Hepatocyte (in vitro differentiated cells): ENCODE data around the gene DNM3. TPM values are rescaled to one million over a fixed set of nuclear protein-coding genes. Genes with fewer than 3 reads are reported as not detected.

Experiments
- DNase-seq: peaks from one replicate; pipeline ENCODE4 v3.0.0-alpha.2; 2016; ENCODE audit warnings: low spot score
- H2AFZ ChIP-seq: fragments of 200-600 bp; sonication (generic); 2 replicates; pipeline ENCODE4 v1.6.0; 2016; ENCODE audit warnings: antibody characterized with exemption, mild to moderate bottlenecking
- H3K27ac ChIP-seq: fragments of 200-600 bp; sonication (generic); 2 replicates; pipeline ENCODE4 v1.5.1; 2016; ENCODE audit warnings: mild to moderate bottlenecking
- H3K27me3 ChIP-seq: fragments of 200-600 bp; sonication (generic); 2 replicates; pipeline ENCODE4 v1.6.1; 2016
- H3K36me3 ChIP-seq: fragments of 200-600 bp; sonication (generic); replicated peaks from 2 replicates; pipeline ENCODE4 v1.5.1; 2016; ENCODE audit warnings: low read depth; ENCODE audit not compliant: insufficient read depth
- H3K4me1 ChIP-seq: fragments of 200-600 bp; sonication (generic); 2 replicates; pipeline ENCODE4 v1.5.1; 2016; ENCODE audit warnings: mild to moderate bottlenecking, moderate library complexity; ENCODE audit not compliant: insufficient read depth
- H3K4me2 ChIP-seq: fragments of 200-600 bp; sonication (generic); 2 replicates; pipeline ENCODE4 v1.6.0; 2016
- H3K4me3 ChIP-seq: fragments of 200-600 bp; sonication (generic); 2 replicates; pipeline ENCODE4 v1.5.1; 2016; ENCODE audit warnings: mild to moderate bottlenecking
- H3K79me2 ChIP-seq: fragments of 200-600 bp; sonication (generic); 2 replicates; pipeline ENCODE4 v1.6.0; 2017; ENCODE audit warnings: mild to moderate bottlenecking
- H3K9me2 ChIP-seq: fragments of 200-600 bp; sonication (generic); replicated peaks from 2 replicates; pipeline ENCODE4 v1.6.0; 2017; ENCODE audit warnings: mild to moderate bottlenecking; ENCODE audit not compliant: insufficient read depth
- H3K9me3 ChIP-seq: fragments of 200-600 bp; sonication (generic); 2 replicates; pipeline ENCODE4 v1.5.1; 2016; ENCODE audit warnings: low read depth, mild to moderate bottlenecking
- H4K20me1 ChIP-seq: fragments of 200-600 bp; sonication (generic); 2 replicates; pipeline ENCODE4 v1.6.0; 2016; ENCODE audit warnings: mild to moderate bottlenecking; ENCODE audit not compliant: insufficient read depth, poor library complexity, severe bottlenecking
- EZH2 ChIP-seq: fragments of 200-600 bp; sonication (generic); IDR thresholded peaks from 2 replicates; pipeline ENCODE4 v1.6.1; 2016; ENCODE audit warnings: antibody characterized with exemption, mild to moderate bottlenecking, borderline replicate concordance
- EZH2phosphoT487 ChIP-seq: fragments of 200-600 bp; sonication (generic); IDR thresholded peaks from one replicate; pipeline ENCODE4 v1.6.1; 2018; ENCODE audit warnings: antibody characterized with exemption, mild to moderate bottlenecking, low read depth, moderate library complexity; ENCODE audit not compliant: unreplicated experiment, severe bottlenecking
- WGBS: methylation state at CpG from one replicate; pipeline ENCODE4 v1.1.6; 2016; ENCODE audit warnings: low lambda C conversion rate; ENCODE audit errors: missing lambda C conversion rate; 5-methylcytosine and 5-hydroxymethylcytosine counted together
- polyA plus RNA-seq: library from polyadenylated mRNA; unstranded; fragments of >200 nt; fragmentation: Nextera tagmentation; extraction: Ambion mirVana; gene quantifications from 2 replicates; pipeline ENCODE4 v1.2.1, GENCODE V29; 2016
- total RNA-seq: library from RNA; depleted of rRNA; stranded (reverse); fragments of >200 nt; gene quantifications from 2 replicates; pipeline ENCODE4 v1.2.3, GENCODE V29; 2014
- TF ChIP-seq, protein P1 (sequence below): fragments of 200-600 bp; sonication (generic); IDR thresholded peaks from 2 replicates; pipeline ENCODE4 v1.5.1; 2016; ENCODE audit warnings: antibody characterized with exemption, mild to moderate bottlenecking; ENCODE audit not compliant: poor library complexity

The DNM3 gene
- total and polyA plus RNA-seq, 2 experiments from 2014 or later, result 1.5 TPM; not detected in 1

- no peaks in the 10 kb centered on the region for H3K79me2 ChIP-seq
- H4K20me1 ChIP-seq, result no peaks in the 10 kb centered on the region
- H3K36me3 ChIP-seq, result no peaks in the 10 kb centered on the region
- DNase-seq, result no peak
- H3K4me3 ChIP-seq, result no peak overlapping the region
- no peaks in the 10 kb centered on the region for H3K4me1 ChIP-seq
- no peak overlapping the region for H3K27ac ChIP-seq
- H2AFZ ChIP-seq, result no peak overlapping the region
- no peak overlapping the region for H3K4me2 ChIP-seq
- 84% methylated on average over 1 of the region's 1 CpG for WGBS
- no peaks in the 10 kb centered on the region for H3K9me3 ChIP-seq
- TF ChIP-seq EZH2 (no peak), EZH2phosphoT487 (no peak)
- TF ChIP-seq, protein P1, sequence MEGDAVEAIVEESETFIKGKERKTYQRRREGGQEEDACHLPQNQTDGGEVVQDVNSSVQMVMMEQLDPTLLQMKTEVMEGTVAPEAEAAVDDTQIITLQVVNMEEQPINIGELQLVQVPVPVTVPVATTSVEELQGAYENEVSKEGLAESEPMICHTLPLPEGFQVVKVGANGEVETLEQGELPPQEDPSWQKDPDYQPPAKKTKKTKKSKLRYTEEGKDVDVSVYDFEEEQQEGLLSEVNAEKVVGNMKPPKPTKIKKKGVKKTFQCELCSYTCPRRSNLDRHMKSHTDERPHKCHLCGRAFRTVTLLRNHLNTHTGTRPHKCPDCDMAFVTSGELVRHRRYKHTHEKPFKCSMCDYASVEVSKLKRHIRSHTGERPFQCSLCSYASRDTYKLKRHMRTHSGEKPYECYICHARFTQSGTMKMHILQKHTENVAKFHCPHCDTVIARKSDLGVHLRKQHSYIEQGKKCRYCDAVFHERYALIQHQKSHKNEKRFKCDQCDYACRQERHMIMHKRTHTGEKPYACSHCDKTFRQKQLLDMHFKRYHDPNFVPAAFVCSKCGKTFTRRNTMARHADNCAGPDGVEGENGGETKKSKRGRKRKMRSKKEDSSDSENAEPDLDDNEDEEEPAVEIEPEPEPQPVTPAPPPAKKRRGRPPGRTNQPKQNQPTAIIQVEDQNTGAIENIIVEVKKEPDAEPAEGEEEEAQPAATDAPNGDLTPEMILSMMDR, result no peak
- H3K9me2 ChIP-seq, result no peaks in the 10 kb centered on the region
- no peaks in the 10 kb centered on the region for H3K27me3 ChIP-seq
These were observed 112.5 kb downstream of the DNM3 start for GRCh38 chr1:171953835-171954234.

DNA sequence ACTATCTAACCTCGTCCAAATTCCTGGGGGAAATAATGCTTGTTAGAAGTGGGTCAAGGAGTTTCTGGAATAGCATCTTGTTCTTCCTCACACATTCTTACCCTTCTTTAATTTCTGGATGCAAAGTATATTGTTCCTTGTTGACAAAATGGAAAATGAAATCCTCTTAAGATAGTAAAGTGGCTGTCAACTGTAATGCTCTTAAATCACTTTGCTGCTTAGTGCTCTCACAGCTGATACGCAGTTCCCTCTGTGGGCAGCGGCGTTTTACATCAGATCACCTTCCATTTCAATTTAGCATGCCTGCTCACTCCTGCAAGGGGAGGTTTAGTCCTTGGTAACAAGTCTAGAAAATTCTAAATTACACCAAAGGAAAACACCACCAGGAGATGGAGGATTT is 113.1 kb downstream of the DNM3 start:
- no peaks in the 10 kb centered on the region for H3K4me1 ChIP-seq
- WGBS, result 79% methylated on average over 4 of the region's 4 CpGs
- H2AFZ ChIP-seq, result no peak overlapping the region
- no peaks in the 10 kb centered on the region for H3K27me3 ChIP-seq
- H3K36me3 ChIP-seq, result no peaks in the 10 kb centered on the region
- H3K27ac ChIP-seq, result no peak overlapping the region
- no peak for TF ChIP-seq EZH2
- TF ChIP-seq, protein P1, result no peak
- TF ChIP-seq EZH2phosphoT487, result no peak
- H3K4me3 ChIP-seq, result no peak overlapping the region
- no peaks in the 10 kb centered on the region for H3K9me2 ChIP-seq
- H4K20me1 ChIP-seq, result no peaks in the 10 kb centered on the region
- no peaks in the 10 kb centered on the region for H3K9me3 ChIP-seq
- H3K4me2 ChIP-seq, result no peak overlapping the region
- no peak for DNase-seq
- no peaks in the 10 kb centered on the region for H3K79me2 ChIP-seq

- Histone ChIP-seq H3K36me3 (no peaks in the 10 kb centered on the region), H3K9me3 (no peaks in the 10 kb centered on the region), H4K20me1 (no peaks in the 10 kb centered on the region), H3K79me2 (no peaks in the 10 kb centered on the region), H3K4me2 (no peak overlapping the region), H3K4me1 (no peaks in the 10 kb centered on the region), H3K27me3 (no peaks in the 10 kb centered on the region), H3K4me3 (no peak overlapping the region), H3K27ac (no peak overlapping the region), H3K9me2 (no peaks in the 10 kb centered on the region), H2AFZ (no peak overlapping the region)
- 94% methylated on average over 1 of the region's 1 CpG for WGBS
- TF ChIP-seq EZH2, result no peak
- TF ChIP-seq, protein P1, result no peak
- no peak for TF ChIP-seq EZH2phosphoT487
- no peak for DNase-seq
These were observed 120.6 kb downstream of the DNM3 start for GRCh38 chr1:171961861-171962260.

- Histone ChIP-seq H3K4me2 (no peak overlapping the region), H3K9me3 (no peaks in the 10 kb centered on the region), H3K36me3 (no peaks in the 10 kb centered on the region), H2AFZ (no peak overlapping the region), H4K20me1 (no peaks in the 10 kb centered on the region), H3K79me2 (no peaks in the 10 kb centered on the region), H3K4me1 (no peaks in the 10 kb centered on the region), H3K27me3 (no peaks in the 10 kb centered on the region), H3K4me3 (no peak overlapping the region), H3K27ac (no peak overlapping the region), H3K9me2 (no peaks in the 10 kb centered on the region)
- no peak for TF ChIP-seq EZH2
- TF ChIP-seq EZH2phosphoT487, result no peak
- TF ChIP-seq, protein P1, result no peak
- DNase-seq, result no peak
- 91% methylated on average over 1 of the region's 1 CpG for WGBS
These were observed 122.5 kb downstream of the DNM3 start for GRCh38 chr1:171963762-171964161.
